Neural cell (in vitro differentiated cells): ENCODE measurements around the gene EYA2. TPM values are rescaled to one million over a fixed set of nuclear protein-coding genes. Genes with fewer than 3 reads are reported as not detected.

Experiments used
- H2AFZ ChIP-seq: fragments of 200-600, 300-800 bp; sonication (generic), shearing (Covaris generic); 2 replicates; pipeline ENCODE4 v1.6.0; 2014; ENCODE audit warnings: low read depth, mild to moderate bottlenecking, antibody characterized with exemption, low read length, moderate library complexity
- H3F3A ChIP-seq: fragments of 200-600 bp; shearing (Covaris generic); 2 replicates; pipeline ENCODE4 v1.6.1; 2016; ENCODE audit warnings: mild to moderate bottlenecking, moderate library complexity, mixed read lengths, antibody characterized with exemption, low read length; ENCODE audit not compliant: insufficient read depth, poor library complexity, severe bottlenecking
- H3K27ac ChIP-seq: fragments of 200-600, 300-800 bp; sonication (generic), shearing (Covaris generic); 2 replicates; pipeline ENCODE4 v1.5.1; 2014; ENCODE audit warnings: mild to moderate bottlenecking, low read length, moderate library complexity
- H3K27me3 ChIP-seq: fragments of 300-800, 200-600 bp; sonication (generic), shearing (Covaris generic); 2 replicates; pipeline ENCODE4 v1.6.0; 2014; ENCODE audit warnings: mild to moderate bottlenecking, low read depth, low read length, moderate library complexity; ENCODE audit not compliant: insufficient read depth
- H3K36me3 ChIP-seq: fragments of 300-800, 200-600 bp; sonication (generic), shearing (Covaris generic); 2 replicates; pipeline ENCODE4 v1.5.1; 2014; ENCODE audit warnings: mild to moderate bottlenecking, antibody characterized with exemption, low read length, moderate library complexity; ENCODE audit not compliant: insufficient read depth
- H3K4me2 ChIP-seq: fragments of 300-800, 200-600 bp; sonication (generic), shearing (Covaris generic); 2 replicates; pipeline ENCODE4 v1.6.0; 2014; ENCODE audit warnings: mild to moderate bottlenecking, low read length
- H3K4me3 ChIP-seq: fragments of 300-800, 200-600 bp; sonication (generic), shearing (Covaris generic); 2 replicates; pipeline ENCODE4 v1.5.1; 2014; ENCODE audit warnings: mild to moderate bottlenecking, low read length, moderate library complexity
- H3K79me2 ChIP-seq: fragments of 200-600 bp; shearing (Covaris generic); replicated peaks from 2 replicates; pipeline ENCODE4 v1.6.0; 2014; ENCODE audit warnings: mild to moderate bottlenecking, low read length, moderate library complexity; ENCODE audit not compliant: insufficient read depth
- H3K9ac ChIP-seq: fragments of 300-800, 200-600 bp; sonication (generic), shearing (Covaris generic); 2 replicates; pipeline ENCODE4 v1.6.1; 2016; ENCODE audit warnings: mild to moderate bottlenecking, low read length, mixed read lengths
- H3K9me2 ChIP-seq: fragments of 200-600 bp; shearing (Covaris generic); 2 replicates; pipeline ENCODE4 v1.6.1; 2016; ENCODE audit warnings: mild to moderate bottlenecking, low read length, mixed read lengths; ENCODE audit not compliant: insufficient read depth
- H3K9me3 ChIP-seq: fragments of 200-600, 300-800 bp; sonication (generic), shearing (Covaris generic); 2 replicates; pipeline ENCODE4 v1.6.1; 2016; ENCODE audit warnings: mild to moderate bottlenecking, mixed run types, low read length, moderate library complexity, mixed read lengths
- H4K20me1 ChIP-seq: fragments of 200-600 bp; shearing (Covaris generic); 2 replicates; pipeline ENCODE4 v1.6.1; 2016; ENCODE audit warnings: mild to moderate bottlenecking, mixed run types; ENCODE audit not compliant: insufficient read depth
- EP300 ChIP-seq: fragments of 450-650 bp; conservative IDR thresholded peaks from 2 replicates; pipeline ENCODE4 v1.6.1; 2014; ENCODE audit warnings: antibody characterized with exemption, mild to moderate bottlenecking, moderate library complexity; ENCODE audit not compliant: poor library complexity, severe bottlenecking
- EZH2 ChIP-seq: fragments of 200-600, 300-800 bp; shearing (Covaris generic), sonication (generic); IDR thresholded peaks from 2 replicates; pipeline ENCODE4 v1.6.1; 2014; ENCODE audit warnings: antibody characterized with exemption, low read length, borderline replicate concordance, mild to moderate bottlenecking; ENCODE audit not compliant: insufficient read depth, poor library complexity, severe bottlenecking
- MXI1 ChIP-seq: fragments of 450-650 bp; conservative IDR thresholded peaks from 2 replicates; pipeline ENCODE4 v1.6.1; 2014; ENCODE audit warnings: antibody characterized with exemption, mild to moderate bottlenecking; ENCODE audit not compliant: poor library complexity, severe bottlenecking
- POLR2AphosphoS5 ChIP-seq: IDR thresholded peaks from 2 replicates; pipeline ENCODE4 v1.6.1; 2012
- RAD21 ChIP-seq: fragments of 450-650 bp; conservative IDR thresholded peaks from 2 replicates; pipeline ENCODE4 v1.6.1; 2014; ENCODE audit warnings: antibody characterized with exemption, mild to moderate bottlenecking, moderate library complexity
- SMC3 ChIP-seq: fragments of 450-650 bp; conservative IDR thresholded peaks from 2 replicates; pipeline ENCODE4 v1.6.1; 2014; ENCODE audit warnings: antibody characterized with exemption, mild to moderate bottlenecking, moderate library complexity; ENCODE audit not compliant: poor library complexity
- TAF1 ChIP-seq: IDR thresholded peaks from 2 replicates; pipeline ENCODE4 v1.6.1; 2012; ENCODE audit warnings: low read depth
- polyA plus RNA-seq: library from polyadenylated mRNA; depleted of rRNA; stranded (reverse); fragments of >200 nt; gene quantifications from 2 replicates; pipeline ENCODE4 v1.2.3, GENCODE V29; 2014
- TF ChIP-seq, protein P1 (sequence below): IDR thresholded peaks from 2 replicates; pipeline ENCODE4 v1.6.1; 2012; ENCODE audit warnings: borderline replicate concordance
- TF ChIP-seq, protein P2 (sequence below): fragments of 450-650 bp; IDR thresholded peaks from 2 replicates; pipeline ENCODE4 v1.5.1; 2014; ENCODE audit warnings: antibody characterized with exemption, mild to moderate bottlenecking, moderate library complexity; ENCODE audit not compliant: poor library complexity, severe bottlenecking

Gene EYA2
- polyA plus RNA-seq, 1 donor from 2014 or later: 0.88 TPM

DNA sequence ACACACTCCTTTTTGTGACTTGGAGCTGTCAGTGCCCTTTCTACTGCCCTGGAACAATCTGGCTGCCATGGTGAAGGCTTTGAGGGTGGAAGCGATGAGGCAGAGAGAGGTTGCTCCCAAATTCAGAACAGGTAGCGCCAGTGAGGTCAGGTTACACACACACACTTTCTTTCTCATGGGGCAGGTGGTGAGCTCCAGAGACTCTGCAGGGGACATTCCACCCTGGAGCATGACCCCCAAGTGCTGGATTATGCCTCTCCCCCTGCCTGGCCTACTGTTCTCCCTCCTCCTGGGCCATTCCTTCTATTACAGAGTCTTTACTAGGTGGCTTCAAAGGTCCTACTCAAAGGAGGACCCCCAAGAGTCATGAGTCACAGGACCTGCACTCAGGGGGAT, 98.0 kb downstream of the EYA2 start:
- no peaks in the 10 kb centered on the region for H3K36me3 ChIP-seq
- no peaks in the 10 kb centered on the region for H3F3A ChIP-seq
- H2AFZ ChIP-seq: no peak overlapping the region
- no peak overlapping the region for H3K4me2 ChIP-seq
- H3K27me3 ChIP-seq: peaks cover 3% of the 10 kb centered on the region
- no peaks in the 10 kb centered on the region for H3K79me2 ChIP-seq
- no peaks in the 10 kb centered on the region for H4K20me1 ChIP-seq
- TF ChIP-seq, protein P1, sequence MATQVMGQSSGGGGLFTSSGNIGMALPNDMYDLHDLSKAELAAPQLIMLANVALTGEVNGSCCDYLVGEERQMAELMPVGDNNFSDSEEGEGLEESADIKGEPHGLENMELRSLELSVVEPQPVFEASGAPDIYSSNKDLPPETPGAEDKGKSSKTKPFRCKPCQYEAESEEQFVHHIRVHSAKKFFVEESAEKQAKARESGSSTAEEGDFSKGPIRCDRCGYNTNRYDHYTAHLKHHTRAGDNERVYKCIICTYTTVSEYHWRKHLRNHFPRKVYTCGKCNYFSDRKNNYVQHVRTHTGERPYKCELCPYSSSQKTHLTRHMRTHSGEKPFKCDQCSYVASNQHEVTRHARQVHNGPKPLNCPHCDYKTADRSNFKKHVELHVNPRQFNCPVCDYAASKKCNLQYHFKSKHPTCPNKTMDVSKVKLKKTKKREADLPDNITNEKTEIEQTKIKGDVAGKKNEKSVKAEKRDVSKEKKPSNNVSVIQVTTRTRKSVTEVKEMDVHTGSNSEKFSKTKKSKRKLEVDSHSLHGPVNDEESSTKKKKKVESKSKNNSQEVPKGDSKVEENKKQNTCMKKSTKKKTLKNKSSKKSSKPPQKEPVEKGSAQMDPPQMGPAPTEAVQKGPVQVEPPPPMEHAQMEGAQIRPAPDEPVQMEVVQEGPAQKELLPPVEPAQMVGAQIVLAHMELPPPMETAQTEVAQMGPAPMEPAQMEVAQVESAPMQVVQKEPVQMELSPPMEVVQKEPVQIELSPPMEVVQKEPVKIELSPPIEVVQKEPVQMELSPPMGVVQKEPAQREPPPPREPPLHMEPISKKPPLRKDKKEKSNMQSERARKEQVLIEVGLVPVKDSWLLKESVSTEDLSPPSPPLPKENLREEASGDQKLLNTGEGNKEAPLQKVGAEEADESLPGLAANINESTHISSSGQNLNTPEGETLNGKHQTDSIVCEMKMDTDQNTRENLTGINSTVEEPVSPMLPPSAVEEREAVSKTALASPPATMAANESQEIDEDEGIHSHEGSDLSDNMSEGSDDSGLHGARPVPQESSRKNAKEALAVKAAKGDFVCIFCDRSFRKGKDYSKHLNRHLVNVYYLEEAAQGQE: no peak
- TF ChIP-seq MXI1: no peak
- no peaks in the 10 kb centered on the region for H3K9me2 ChIP-seq
- H3K4me3 ChIP-seq: no peak overlapping the region
- H3K27ac ChIP-seq: no peak overlapping the region
- H3K9me3 ChIP-seq: no peaks in the 10 kb centered on the region
- no peak overlapping the region for H3K9ac ChIP-seq

DNA sequence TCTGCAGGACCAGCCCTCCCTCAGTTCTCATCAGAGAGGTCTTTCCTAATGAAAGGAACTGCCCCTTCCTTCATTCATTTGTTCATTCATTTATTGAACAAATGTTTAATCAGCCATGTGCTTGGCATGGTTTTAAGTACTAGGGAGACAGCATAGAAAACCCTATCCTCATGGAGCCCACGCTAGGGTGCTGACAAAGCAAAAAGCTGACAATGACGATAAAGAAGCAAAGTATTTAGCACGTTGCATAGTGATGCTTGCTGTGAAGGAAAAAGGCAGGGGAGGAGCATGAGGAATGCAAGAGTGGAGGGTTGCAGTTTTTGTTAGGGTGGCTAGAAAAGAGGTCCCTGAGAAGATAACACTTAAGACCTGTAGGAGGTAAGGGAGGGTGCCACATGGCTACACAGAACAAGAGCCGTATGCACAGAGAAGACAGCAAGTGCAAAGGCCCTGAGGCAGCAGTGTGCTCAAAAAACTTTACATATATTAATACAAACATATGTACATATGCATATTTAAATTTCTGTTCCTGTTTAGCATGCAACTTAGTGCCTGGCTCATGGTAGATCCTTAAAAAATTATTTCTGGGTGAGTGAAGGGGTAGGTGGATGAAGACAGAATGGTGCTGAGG, 98.9 kb downstream of the EYA2 start:
- no peak overlapping the region for H3K9ac ChIP-seq

More for the DNA sequence above, 98.9 kb downstream of the EYA2 start:
- TF ChIP-seq SMC3 (no peak), RAD21 (no peak), MXI1 (no peak), TAF1 (no peak), EP300 (no peak), EZH2 (no peak), POLR2AphosphoS5 (no peak)
- TF ChIP-seq, protein P2, sequence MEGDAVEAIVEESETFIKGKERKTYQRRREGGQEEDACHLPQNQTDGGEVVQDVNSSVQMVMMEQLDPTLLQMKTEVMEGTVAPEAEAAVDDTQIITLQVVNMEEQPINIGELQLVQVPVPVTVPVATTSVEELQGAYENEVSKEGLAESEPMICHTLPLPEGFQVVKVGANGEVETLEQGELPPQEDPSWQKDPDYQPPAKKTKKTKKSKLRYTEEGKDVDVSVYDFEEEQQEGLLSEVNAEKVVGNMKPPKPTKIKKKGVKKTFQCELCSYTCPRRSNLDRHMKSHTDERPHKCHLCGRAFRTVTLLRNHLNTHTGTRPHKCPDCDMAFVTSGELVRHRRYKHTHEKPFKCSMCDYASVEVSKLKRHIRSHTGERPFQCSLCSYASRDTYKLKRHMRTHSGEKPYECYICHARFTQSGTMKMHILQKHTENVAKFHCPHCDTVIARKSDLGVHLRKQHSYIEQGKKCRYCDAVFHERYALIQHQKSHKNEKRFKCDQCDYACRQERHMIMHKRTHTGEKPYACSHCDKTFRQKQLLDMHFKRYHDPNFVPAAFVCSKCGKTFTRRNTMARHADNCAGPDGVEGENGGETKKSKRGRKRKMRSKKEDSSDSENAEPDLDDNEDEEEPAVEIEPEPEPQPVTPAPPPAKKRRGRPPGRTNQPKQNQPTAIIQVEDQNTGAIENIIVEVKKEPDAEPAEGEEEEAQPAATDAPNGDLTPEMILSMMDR: no peak
- TF ChIP-seq, protein P1: no peak
- Histone ChIP-seq H4K20me1 (no peaks in the 10 kb centered on the region), H3F3A (no peaks in the 10 kb centered on the region), H3K79me2 (no peaks in the 10 kb centered on the region), H3K4me3 (no peak overlapping the region), H2AFZ (no peak overlapping the region), H3K27me3 (peaks cover 3% of the 10 kb centered on the region), H3K36me3 (no peaks in the 10 kb centered on the region), H3K9me2 (no peaks in the 10 kb centered on the region), H3K4me2 (no peak overlapping the region), H3K9me3 (no peaks in the 10 kb centered on the region), H3K27ac (no peak overlapping the region)
